Stimulated activated CD4-positive, alpha-beta T cell treated with anti-CD3 and anti-CD28 coated beads, Interleukin-2, amount 100 ng/mL, for 4 hours (primary cell): ENCODE results near the gene IER3.
"Not testable (repeated sequence)": the region's sequence is repeated elsewhere in the genome, so short reads cannot be mapped to it uniquely, and the experiment has no call there.

Experiments used
- DNase-seq: peaks from one replicate; pipeline ENCODE4 v3.0.0-alpha.2; 2020; ENCODE audit warnings: low read depth

Gene IER3

DNA sequence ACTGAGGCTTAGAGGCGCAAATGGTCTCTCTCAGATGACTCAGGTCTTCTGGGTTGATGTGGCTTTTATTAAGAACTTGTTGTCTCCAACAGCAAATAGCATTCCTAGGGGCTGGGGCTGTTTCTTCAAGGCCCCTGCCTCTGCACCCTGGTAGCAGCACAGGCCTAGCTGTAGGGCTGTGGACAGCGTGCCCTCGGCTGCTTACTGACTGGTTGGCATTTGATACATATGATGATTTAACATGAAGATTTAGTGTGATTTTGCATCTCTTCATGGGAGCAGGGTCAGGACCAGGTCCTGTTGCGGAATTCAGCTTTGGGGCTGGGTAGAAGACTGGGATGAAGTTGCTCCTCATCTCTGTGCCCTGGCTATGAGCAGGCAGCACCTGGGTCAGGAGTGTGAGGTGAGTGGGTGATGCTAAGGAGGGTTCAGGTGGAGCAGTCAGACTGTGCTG is 24.3 kb upstream of the IER3 start:
- no peak for DNase-seq

DNA sequence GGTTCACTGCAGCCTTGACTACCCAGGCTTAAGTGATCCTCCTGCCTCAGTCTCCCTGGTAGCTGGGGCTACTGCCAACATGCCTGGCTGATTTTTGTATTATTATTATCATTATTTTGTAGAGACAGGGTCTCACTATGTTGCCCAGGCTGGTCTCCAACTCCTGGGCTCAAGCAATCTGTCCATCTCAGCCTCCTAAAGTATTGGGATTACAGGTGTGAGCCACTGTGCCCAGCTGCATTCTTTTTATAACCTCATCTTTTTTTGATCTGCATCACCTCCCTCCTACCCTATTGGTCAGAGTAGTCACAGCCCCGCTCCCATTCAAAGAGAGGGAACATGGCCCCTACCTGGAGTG is 23.6 kb upstream of the IER3 start:
- DNase-seq: no peak

DNA sequence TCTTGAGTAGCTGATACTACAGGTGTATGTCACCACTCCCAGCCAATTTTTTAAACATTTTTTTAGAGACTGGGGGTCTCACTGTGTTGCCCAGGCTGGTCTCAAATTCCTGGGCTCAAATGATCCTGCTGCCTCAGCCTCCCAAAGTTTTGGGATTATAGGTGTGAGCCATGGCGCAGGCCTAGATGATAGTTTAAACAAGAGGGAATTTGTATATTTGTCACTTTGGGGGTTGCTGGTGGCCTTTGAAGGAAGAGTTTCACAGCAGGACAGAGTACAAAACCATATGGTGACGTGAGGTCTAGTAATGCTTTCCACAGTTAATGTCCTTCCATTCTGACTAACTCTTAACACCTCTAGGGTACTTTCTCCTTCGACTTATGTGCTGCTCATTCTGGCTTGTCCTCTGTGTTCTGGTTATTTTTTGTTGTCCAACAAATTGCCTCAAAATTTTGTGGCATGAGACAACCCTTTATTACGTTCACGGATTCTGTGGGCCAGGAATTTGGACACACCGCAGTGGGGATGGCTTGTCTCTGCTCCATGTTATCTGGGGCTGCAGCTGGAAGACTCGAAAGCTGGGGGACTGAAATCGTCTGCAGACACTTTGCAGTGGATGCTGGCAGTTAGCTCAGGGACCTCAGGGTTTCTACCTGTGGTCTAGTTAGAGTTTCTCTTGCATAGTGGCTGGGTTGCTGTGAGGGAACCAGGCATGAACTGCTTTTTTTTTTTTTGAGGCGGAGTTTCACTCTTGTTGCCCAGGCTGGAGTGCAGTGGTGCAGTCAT is 23.0 kb upstream of the IER3 start:
- DNase-seq: no peak

DNA sequence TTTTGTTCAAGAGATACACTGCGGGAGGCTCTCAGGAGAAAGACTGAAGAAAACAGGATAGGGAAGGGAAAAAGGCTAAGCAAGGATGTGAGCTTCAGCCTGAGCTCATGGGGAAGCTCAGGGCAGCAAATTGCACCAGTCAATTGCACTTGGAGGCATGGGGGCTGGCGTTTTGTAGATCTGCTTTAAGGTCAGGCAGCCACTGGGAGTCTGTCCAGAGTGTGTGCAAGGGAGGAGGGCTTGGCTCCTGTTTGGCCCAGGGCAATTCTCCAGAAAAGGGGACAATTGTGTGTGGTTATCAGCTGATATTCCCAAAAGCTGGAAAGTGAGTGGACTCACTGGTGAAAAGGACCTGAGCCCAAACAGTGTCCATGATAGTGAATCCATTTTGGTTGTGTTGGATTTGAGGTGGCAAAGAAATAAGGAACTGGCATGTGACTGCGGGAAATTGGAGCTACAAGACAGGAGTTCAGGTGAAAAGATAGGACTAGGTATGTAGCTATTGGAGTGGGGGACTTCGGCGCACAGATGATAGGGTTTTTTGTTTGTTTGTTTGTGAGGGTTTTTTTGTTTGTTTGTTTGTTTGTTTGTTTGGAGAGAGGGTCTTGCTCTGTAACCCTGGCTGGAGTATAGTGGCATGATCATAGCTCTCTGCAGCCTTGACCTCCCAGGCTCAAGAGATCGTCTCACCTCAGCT is 22.3 kb upstream of the IER3 start:
- no peak for DNase-seq

DNA sequence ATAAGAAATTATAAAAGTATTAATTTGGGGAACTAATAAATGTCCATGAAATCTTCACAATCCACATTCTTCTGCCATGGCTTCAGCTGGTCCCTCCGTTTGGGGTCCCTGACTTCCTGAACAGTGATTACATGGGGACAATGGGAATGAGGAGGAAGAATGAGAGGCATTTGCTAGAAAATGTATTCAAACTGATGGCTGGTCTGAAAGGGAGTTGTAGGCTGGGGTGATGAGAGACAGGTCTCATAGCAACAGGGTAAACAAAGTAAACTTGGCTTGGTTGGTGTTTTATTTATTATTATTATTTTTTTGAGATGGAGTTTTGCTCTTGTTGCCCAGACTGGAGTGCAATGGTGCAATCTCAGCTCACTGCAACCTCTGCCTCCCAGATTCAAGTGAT is 21.1 kb upstream of the IER3 start:
- not testable (repeated sequence) for DNase-seq

DNA sequence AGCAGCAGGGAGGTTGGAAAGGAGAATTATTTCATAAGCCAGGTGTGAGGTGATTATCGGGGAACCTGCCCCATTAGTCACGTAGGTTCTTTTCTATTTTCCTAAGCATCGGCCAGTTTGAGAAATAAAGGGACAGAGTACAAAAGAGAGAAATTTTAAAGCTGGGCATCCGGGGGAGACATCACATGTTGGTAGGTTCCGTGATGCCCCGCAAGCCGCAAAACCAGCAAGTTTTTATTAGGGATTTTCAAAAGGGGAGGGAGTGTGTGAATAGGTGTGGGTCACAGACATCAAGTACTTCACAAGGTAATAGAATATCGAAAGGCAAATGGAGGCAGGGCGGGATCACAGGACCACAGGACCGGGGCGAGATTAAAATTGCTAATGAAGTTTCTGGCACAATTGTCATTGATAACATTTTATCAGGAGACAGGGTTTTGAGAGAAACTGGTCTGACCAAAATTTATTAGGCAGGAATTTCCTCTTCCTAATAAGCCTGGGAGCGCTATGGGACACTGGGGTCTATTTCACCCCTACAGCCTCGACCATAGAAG is 20.2 kb upstream of the IER3 start:
- not testable (repeated sequence) for DNase-seq

DNA sequence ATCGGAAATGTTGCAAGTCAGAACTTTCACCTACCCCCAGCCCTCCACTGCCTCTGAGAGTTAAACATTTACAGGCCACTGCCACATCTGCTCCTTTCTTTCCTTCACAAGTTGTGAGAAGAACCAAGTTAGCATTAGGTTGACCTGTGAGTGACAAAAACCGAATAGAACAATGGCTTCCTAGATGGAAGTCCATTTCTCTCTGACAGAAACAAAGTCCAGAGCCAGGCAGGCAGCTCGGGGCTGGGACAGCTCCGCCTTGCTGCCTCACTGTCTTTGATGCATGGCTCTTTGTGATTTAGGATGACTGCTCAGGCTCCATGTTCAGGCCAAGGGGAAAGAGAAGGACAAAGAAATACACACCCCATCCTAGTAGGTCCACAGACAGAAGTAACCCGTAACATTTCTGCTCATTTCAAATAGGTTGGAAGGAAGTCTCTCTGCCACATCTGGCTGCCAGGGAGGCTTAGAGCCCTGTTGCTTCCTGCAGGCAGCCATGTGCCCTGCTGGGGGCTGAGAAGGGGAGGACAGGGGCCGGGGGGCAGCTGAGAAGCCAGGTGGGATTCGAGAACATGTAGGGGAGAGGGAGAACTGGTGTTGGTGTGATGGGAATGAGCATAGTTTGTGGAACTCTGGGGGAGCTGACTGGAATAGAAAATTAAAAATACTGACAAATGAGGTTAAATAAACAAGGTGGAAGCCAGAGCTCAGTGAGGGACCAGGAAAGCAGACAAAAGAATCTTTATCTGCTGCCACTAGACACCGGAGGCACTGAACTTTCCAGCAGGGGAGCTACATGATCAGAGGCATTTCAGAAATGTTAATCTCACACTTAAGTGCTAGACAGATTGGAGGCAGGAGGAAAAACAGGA is 19.5 kb upstream of the IER3 start:
- DNase-seq: no peak

DNA sequence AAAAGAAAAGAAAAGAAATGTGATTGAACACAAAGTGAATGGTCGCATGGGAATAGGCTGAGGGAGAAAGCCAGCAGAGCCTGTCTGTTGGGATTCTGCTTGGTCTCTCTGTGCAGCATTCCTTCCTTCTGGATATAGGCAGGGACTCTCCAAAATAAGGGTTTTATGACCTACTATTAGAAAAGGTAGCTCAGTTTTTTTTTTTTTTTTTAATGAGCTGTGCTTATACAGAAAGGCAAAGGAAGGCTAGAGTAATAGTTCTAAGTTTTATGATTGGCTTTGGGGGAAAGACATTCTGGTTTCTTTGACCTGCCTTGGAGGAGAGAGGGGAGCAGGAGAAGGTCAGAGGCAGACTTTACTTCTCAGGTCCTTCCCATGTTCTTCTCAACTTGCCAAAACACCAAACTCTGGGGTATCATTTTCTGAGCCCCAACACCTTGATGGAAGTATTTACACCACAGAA is 18.8 kb upstream of the IER3 start:
- no peak for DNase-seq

DNA sequence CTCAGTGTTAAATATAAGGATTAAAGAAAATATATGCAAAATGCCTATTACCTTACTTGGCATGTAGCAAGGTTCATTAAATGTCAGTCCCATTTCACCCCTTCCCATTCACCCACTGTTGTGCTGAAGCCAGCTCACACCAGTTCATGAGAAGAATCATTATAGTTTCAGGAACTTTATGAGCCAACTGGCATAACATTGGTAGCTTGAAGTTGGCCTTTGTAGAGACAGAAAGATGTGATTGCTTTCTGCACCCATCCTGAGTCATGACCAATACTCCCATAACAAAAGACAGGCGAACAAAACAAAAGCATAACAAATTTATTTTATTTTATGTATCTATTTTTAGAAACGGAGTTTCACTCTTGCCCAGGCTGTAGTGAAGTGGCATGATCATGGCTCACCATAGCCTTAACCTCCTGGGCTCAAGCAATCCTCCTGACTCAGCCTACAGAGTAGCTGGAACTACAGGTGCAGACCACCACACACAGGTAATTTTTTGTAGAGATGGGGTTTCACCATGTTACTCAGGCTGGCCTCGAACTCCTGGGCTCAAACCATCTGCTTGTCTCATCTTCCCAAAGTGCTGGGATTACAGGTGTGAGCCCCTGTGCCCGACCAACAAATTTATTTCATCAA is 17.6 kb upstream of the IER3 start:
- DNase-seq: no peak

DNA sequence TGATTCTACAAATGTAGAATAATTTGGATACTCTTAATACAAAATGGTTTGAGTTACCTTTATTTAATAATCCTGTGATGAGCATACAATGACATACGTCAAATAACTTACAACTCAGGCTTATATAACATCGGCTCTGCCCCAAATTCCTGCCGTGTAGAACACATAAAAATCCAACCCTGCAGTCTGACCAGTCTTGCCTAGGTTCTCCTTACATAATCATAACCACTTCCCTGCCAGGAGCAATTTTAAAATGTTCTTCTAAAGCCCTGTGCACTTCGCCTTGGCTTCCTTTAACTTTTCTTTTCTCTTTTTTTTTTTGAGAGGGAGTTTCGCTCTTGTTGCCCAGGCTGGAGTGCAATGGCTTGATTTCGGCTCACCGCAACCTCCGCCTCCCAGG is 16.2 kb upstream of the IER3 start:
- DNase-seq: no peak

DNA sequence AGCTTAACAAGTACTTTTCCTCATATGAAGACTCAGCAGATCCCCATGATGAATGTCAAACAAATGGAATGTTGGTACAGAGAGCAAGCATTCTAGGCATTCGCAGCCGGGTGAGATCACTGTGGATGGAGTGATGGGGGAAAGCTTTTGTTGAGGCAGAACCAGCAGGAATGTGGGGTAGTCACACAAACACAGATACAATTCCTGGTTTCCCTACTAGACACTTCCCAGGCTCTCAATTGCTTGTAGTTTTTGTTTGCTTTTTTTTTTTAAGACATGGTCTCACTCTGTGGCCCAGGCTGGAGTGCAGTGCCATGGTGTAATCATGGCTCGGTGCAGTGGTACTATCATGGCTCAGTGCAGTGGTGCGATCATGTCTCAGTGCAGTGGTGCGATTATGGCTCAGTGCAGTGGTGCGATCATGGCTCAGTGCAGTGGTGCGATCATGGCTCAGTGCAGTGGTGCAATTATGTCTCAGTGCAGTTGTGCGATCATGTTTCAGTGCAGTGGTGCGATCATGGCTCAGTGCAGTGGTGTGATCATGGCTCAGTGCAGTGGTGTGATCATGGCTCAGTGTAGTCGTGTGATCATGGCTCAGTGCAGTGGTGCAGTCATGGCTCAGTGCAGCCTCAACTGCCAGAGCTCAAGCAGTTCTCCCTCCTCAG is 15.4 kb upstream of the IER3 start:
- DNase-seq: no peak

DNA sequence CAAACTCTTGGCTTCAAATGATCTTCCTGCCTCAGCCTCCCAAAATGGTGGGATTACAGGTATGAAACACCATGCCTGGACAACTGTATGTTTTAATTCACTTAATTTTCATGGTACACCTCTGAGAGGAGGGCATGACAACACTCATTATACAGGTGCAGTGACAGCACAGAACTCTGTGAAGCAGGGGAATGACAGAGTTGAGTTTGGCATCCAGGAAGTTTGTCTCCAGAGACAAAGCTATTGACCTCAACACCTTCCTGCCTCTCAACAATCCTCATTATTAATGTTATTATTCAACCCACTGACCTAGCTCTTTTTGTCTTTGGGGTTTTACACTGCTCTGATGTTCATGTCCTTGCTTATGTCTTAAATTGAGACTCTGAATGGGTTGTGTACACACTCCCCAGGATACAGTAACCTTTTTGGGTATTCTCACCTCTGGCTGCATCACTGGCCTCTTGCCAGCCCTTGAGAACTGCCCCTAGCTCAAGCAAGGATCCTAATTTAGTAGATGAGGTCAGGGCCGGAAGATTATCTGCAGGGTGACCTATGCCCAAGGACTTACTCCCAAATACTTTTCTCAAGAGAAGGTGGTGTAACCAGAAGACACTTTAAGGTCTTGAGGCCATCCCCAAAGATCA is 13.0 kb upstream of the IER3 start:
- no peak for DNase-seq

DNA sequence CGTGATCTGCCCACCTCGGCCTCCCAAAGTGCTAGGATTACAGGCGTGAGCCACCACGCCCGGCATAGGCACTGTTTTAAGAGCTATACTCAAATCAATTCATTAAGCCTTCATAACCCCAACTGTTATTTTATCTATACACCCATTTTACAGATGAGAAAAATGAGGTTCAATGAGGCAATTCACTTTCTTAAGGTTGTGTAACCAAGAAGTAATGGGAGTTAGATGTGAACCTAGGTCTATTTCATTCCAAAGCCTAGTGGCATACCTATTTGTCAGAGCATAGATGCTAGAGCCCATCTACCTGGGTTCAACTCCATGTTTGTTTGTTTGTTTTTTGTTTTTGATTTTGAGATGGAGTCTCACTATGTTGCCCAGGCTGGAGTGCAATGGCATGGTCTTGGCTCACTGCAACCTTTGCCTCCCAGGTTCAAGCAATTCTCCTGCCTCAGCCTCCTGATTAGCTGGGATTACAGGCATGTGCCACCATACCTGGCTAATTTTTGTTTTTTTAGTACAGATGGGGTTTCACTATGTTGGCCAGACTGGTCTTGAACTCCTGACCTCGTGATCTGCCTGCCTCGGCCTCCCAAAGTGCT is 12.2 kb upstream of the IER3 start:
- DNase-seq: not testable (repeated sequence)

DNA sequence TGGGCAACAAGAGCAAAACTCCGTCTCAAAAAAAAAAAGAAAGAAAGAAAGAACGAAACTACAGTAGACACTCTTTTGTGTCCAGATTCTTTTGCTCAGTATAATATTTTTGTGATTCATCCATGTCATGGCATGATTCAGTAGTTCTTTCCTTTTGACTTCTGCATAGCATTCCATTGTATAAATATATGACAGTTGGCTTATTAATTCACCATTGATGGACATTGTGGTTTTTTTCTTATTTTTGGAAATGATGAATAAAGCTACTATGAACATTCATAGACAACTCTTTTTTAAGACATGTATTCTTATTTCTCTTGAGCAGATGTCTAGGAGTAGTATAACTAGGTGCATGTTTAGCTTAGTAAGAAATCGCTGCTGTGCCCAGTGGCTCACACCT is 10.3 kb upstream of the IER3 start:
- no peak for DNase-seq

DNA sequence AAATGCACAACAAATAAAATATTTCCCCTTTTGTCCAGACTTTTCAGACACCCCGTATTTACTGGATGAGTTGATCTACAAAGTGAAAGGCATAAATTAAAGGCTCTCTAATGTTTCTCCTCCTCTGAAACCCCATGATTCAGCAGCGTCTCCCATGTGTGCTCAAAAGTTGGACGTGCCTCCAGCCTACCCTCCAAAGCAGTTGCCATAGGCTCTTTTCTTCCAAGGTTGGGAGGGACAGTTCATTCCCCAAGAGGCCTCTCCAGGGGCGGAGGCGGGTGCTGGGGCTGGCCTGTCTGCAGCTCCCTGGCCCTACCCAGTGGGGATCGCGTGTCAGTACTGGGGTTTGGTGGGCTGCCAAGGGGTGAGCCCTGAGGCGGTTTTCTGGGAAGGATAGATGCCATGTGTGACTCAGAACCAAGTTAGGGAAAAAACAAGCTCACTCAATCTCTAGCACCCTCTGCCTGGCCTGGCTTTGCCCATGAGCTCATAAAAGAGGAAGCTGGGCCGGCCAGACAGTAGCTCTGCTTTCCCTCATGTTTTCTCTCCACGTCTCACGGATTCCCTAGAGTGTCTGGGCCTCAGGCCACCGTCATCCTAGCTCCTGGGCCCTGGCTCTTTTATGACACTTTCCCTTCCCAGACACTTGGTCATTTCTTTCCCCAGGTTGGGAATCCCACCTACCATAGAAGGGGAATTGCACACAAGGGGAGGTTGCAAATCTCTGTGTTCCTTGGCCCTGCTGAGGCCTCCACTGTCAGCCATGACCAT is 8.0 kb upstream of the IER3 start:
- DNase-seq: no peak

DNA sequence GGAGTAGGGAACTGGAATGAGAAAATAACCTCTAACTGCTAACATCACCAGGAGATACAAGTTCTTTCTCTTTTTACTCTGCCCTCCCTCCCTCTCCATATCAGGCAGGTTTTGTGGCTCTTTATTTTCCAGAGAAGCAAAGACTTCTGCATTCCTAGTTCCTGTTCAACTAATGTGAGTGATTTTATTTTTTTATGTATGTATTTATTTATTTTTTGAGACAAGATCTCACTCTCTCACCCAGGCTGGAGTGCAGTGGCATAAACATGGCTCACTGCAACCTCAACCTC is 6.0 kb upstream of the IER3 start:
- DNase-seq: no peak

DNA sequence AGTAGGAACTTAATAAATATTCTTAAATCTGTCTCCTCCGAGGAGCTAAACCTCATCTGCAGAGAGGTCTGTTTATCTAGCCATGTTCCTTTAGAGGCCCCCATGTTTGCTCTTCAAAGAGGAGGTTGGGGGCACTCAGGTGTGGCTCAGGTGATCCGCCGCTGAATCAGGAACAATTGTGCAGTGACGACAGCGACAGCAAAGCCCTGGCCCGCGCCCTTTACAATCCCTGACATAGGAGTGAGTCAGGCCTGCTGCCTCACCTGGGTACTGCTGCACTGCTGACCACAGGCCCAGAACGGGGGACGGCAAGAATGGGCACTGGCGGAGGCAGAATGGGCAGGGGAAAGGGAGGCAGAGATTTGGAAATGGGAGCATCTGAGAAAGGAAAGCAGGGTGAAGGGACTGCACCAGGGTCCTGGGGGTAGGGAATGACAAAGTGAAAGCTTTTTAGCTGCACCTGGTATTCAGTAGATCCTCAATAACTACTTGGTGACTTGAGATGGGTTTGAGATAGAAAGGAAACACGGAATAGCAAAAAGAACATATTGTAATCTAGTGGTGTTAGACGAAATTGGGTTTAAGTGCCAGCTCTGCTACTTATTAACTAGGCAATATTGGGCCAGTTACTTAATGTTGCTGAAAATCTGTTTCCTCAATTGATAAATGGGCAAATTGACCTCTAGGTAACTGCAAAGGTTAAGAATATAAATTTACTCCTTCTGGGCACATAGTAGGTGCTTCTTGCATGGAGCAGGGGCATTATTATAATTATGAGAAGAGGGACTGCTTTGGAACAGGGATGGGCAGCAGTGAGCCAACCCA is 5.4 kb upstream of the IER3 start:
- no peak for DNase-seq

DNA sequence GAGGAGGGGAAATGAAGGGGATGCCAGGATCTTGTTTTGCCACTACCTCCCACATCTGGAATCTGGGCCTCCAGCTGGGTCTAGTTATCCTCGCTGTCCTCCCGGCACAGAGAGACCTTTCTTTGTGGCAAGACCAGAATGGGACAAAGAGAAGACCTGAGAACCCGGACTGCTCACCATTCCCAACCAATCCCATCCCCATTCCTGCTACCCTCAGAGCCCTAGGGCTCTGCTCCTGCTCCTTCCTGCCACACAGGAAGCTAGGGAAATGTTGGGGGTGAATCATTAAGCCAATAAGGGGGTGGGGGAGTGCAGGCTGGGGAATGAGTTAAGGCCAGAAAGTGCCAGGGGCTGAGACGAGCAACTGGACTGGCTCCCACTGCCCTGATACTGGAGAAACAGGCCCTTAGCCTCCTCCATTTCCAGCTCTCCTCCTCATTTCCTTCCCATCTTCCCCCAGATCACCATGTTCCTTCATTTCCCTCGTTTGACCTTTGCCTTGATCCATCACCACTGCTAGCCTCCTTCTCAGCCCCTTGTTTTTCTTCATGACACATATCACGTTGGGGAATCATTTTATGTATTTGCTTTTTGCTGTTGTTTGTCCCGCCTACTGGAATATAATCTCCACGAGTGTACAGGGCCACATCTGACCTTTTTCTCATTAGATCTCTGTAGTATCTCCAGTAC is 4.6 kb upstream of the IER3 start:
- DNase-seq: no peak
